ENCODE results near the gene PCIF1. TPM values are rescaled to one million over a fixed set of nuclear protein-coding genes. Genes with fewer than 3 reads are reported as not detected.

The PCIF1 gene
- total and polyA plus RNA-seq, 9 of the 15 experiments (the other 6 are each of a cell fraction or from before 2014, with no cell fraction given): 5.8 to 29.4 (median 11.3) TPM

- TF ChIP-seq ZNF699 (CRISPR knock-in tag; IDR thresholded peaks at IDR 0.05; ENCODE audit: insufficient replicate concordance) (no peak), KLF1 (tag; IDR thresholded peaks at IDR 0.05) (no peak), ETV1 (tag; conservative IDR thresholded peaks at IDR 0.05; ENCODE audit: low read depth) (peak; percentile 94), MNT (conservative IDR thresholded peaks at IDR 0.05) (peak in 1 of 2 experiments; percentile 60; a peak in 1 of 4 replicates), ZNF408 (CRISPR knock-in tag; IDR thresholded peaks at IDR 0.05; ENCODE audit: low read depth) (no peak), MTA2 (IDR thresholded peaks at IDR 0.05; ENCODE audit: low read depth) (no peak), ZNF384 (IDR thresholded peaks at IDR 0.05; ENCODE audit: low read depth, low read length) (no peak), CBX8 (IDR thresholded peaks at IDR 0.05; ENCODE audit: borderline replicate concordance, extremely low read depth, low read depth, low read length, poor library complexity, severe bottlenecking) (no peak), SREBF1 (IDR thresholded peaks at IDR 0.05; ENCODE audit: borderline replicate concordance, low read depth, low read length) (no peak), CHAMP1 (IDR thresholded peaks at IDR 0.05) (no peak), SRSF9 (IDR thresholded peaks at IDR 0.05; ENCODE audit: borderline replicate concordance, low read depth, low read length) (no peak), NFXL1 (CRISPR knock-in tag; IDR thresholded peaks at IDR 0.05) (no peak), TBL1XR1 (IDR thresholded peaks at IDR 0.05; ENCODE audit: low read length in 2 of 2) (peak in 1 of 2 experiments; percentile 50; a peak in 2 of 4 replicates), NFYB (IDR thresholded peaks at IDR 0.05; ENCODE audit: extremely low read depth, insufficient read length) (no peak), TRIM25 (IDR thresholded peaks at IDR 0.05; ENCODE audit: borderline replicate concordance) (0 out of 2 replicates have a peak, but pooled peaks have one; percentile 2), ILF3 (IDR thresholded peaks at IDR 0.05; ENCODE audit: borderline replicate concordance) (no peak), ZNF347 (CRISPR knock-in tag; IDR thresholded peaks at IDR 0.05; ENCODE audit: low read depth) (no peak), RFX7 (CRISPR knock-in tag; IDR thresholded peaks at IDR 0.05) (no peak), BRF2 (IDR thresholded peaks at IDR 0.05; ENCODE audit: borderline replicate concordance, insufficient read depth, insufficient read length) (no peak), CREBBP (IDR thresholded peaks at IDR 0.05; ENCODE audit: low read depth, low read length) (no peak), CBFA2T2 (conservative IDR thresholded peaks at IDR 0.05) (no peak)
Observed at GRCh38 chr20:45910670-45911485, 23.6 kb upstream of the PCIF1 start (continued).

Data from K562 (cell line).